NCI-H748 (cell line): ENCODE results near the gene ACTBL2.
"Not testable (repeated sequence)": the region's sequence is repeated elsewhere in the genome, so short reads cannot be mapped to it uniquely, and the experiment has no call there.

Experiments used
- DNase-seq: peaks from one replicate; lab custom pipeline; 2025; ENCODE audit not compliant: unreplicated experiment; lab: John Stamatoyannopoulos, UW

ACTBL2 gene

GRCh38 chr5:57482671-57483106 is at the start of gene ACTBL2:
TSS of gene ACTBL2 (minus strand) at chr5:57482811. CDS start at chr5:57482707, 104 bp downstream.
- peak; percentile 66 for DNase-seq

GRCh38 chr5:57531333-57531732 is 48.7 kb upstream of the ACTBL2 start:
- no peak for DNase-seq

GRCh38 chr5:57529864-57530263 is 47.3 kb upstream of the ACTBL2 start:
- no peak for DNase-seq

GRCh38 chr5:57527870-57528269 is 45.3 kb upstream of the ACTBL2 start:
- no peak for DNase-seq

- peak; percentile 49 for DNase-seq
These were observed 41.9 kb upstream of the ACTBL2 start for GRCh38 chr5:57524348-57525060.

- DNase-seq, result not testable (repeated sequence)
These were observed 39.9 kb upstream of the ACTBL2 start for GRCh38 chr5:57522477-57522876.

- not testable (repeated sequence) for DNase-seq
These were observed 35.8 kb upstream of the ACTBL2 start for GRCh38 chr5:57518415-57518814.

- no peak for DNase-seq
These were observed 34.6 kb upstream of the ACTBL2 start for GRCh38 chr5:57517250-57517649.

GRCh38 chr5:57513785-57514184 is 31.2 kb upstream of the ACTBL2 start:
- no peak for DNase-seq

GRCh38 chr5:57511321-57511720 is 28.7 kb upstream of the ACTBL2 start:
- no peak for DNase-seq

GRCh38 chr5:57509501-57510260 is 27.1 kb upstream of the ACTBL2 start:
- DNase-seq, result no peak

GRCh38 chr5:57508211-57508610 is 25.6 kb upstream of the ACTBL2 start:
- DNase-seq, result no peak

GRCh38 chr5:57505272-57506200 is 22.9 kb upstream of the ACTBL2 start:
- peak; percentile 62 for DNase-seq

GRCh38 chr5:57504357-57504756 is 21.7 kb upstream of the ACTBL2 start:
- DNase-seq, result no peak

GRCh38 chr5:57503433-57503832 is 20.8 kb upstream of the ACTBL2 start:
- no peak for DNase-seq

- DNase-seq, result no peak
These were observed 19.0 kb upstream of the ACTBL2 start for GRCh38 chr5:57501414-57502201.

GRCh38 chr5:57499262-57500050 is 16.8 kb upstream of the ACTBL2 start:
- DNase-seq, result peak; percentile 59

GRCh38 chr5:57497733-57498132 is 15.1 kb upstream of the ACTBL2 start:
- no peak for DNase-seq

GRCh38 chr5:57495285-57496086 is 12.9 kb upstream of the ACTBL2 start:
- peak; percentile 28 for DNase-seq
